ENCODE data around the gene SLC22A13. TPM values are rescaled to one million over a fixed set of nuclear protein-coding genes. Genes with fewer than 3 reads are reported as not detected.
A peak's percentile ranks its signal among the peaks of the same experiment; 100 is the strongest.

The SLC22A13 gene
- total and polyA plus RNA-seq, 10 of the 15 experiments (the other 5 are each of a cell fraction or from before 2014, with no cell fraction given): 0.03 to 0.19 (median 0.11) TPM; not detected in 5

DNA sequence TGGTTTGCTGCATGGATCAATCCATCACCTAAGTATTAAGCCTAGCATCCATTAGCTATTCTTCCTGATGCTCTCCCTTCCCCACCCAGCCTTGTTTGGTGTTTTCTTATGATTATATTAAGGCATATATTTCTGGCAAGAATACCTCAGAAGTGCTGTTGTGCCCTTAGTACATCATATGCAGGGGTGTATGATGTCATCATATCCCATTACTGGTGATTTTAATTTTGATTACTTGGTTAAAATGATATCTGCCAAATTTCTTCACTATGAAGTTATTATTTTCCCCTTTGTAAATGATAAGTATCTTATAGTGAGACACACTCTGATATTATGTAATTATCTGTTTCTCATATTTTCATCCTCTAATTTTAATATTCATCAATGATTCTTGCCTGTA, 31.9 kb downstream of the SLC22A13 start:
- no TSS peak for BruUV-seq (replicated peaks)
- no peaks in the 10 kb centered on the region for H3K36me3 ChIP-seq (ENCODE audit: control insufficient read depth in 2 of 2, insufficient read depth in 2 of 2, low read length in 1 of 2)
- H3K27me3 ChIP-seq (replicated peaks in 1 of 2; ENCODE audit: control insufficient read depth in 2 of 2, insufficient read depth in 2 of 2, low read length in 1 of 2): no peaks in the 10 kb centered on the region
- TF ChIP-seq ASH2L (IDR thresholded peaks at IDR 0.05; ENCODE audit: borderline replicate concordance, low read depth) (no peak), HCFC1 (IDR thresholded peaks at IDR 0.05; ENCODE audit: low read length) (no peak), DPF2 (IDR thresholded peaks at IDR 0.05) (no peak), IKZF2 (IDR thresholded peaks at IDR 0.05) (no peak), HDGF (IDR thresholded peaks at IDR 0.05) (no peak)
- intact Hi-C loops (cut with micrococcal nuclease; ENCODE audit: unreplicated experiment): loop anchor here (5.0 to 10.0 kb wide), 2 partner anchors 180 to 323 kb away; no protein-coding TSS in a partner anchor
- H3K4me2 ChIP-seq (ENCODE audit: control insufficient read depth, insufficient read depth): no peak overlapping the region
- H3K9ac ChIP-seq (ENCODE audit: control insufficient read depth, insufficient read depth, low read length): no peak overlapping the region
- FAIRE-seq (no peak), DNase-seq (ENCODE audit: low read depth, low spot score) (no peak), ATAC-seq (no peak)
- ChIA-PET POLR2A (interaction anchor here (0.5 kb wide), 1 partner anchor 38 kb away, joined by 4 read pairs; no protein-coding TSS in a partner anchor), SMC1A (ENCODE audit: uncharacterized antibody, unreplicated experiment) (interaction anchor here (0.6 to 2.8 kb wide), 8 partner anchors 27 to 334 kb away, joined by 3 to 20 read pairs (median 3); no protein-coding TSS in a partner anchor), RAD21 (ENCODE audit: unreplicated experiment) (interaction anchor here (1.0 to 1.3 kb wide), 3 partner anchors 164 to 181 kb away, joined by 3 to 4 read pairs (median 3); no protein-coding TSS in a partner anchor), CTCF (interaction anchor here (0.5 to 5.0 kb wide), 20 partner anchors 8 to 327 kb away, joined by 3 to 54 read pairs (median 4); no protein-coding TSS in a partner anchor)
- in situ Hi-C loops (cut with MboI): no loop called here
- H2AFZ ChIP-seq (ENCODE audit: control insufficient read depth, low read depth, low read length): no peak overlapping the region
- H3K79me2 ChIP-seq (ENCODE audit: control insufficient read depth, insufficient read depth, low read length): no peaks in the 10 kb centered on the region
- H4K20me1 ChIP-seq (ENCODE audit: control insufficient read depth, insufficient read depth): no peaks in the 10 kb centered on the region
- no peaks in the 10 kb centered on the region for H3K9me3 ChIP-seq (replicated peaks; ENCODE audit: control insufficient read depth, insufficient read depth, low read length)
- no peaks in the 10 kb centered on the region for H3K4me1 ChIP-seq (ENCODE audit: control insufficient read depth, insufficient read depth, low read length)
- no peak overlapping the region for H3K4me3 ChIP-seq
- no peak overlapping the region for H3K27ac ChIP-seq (ENCODE audit: control insufficient read depth, insufficient read depth)

DNA sequence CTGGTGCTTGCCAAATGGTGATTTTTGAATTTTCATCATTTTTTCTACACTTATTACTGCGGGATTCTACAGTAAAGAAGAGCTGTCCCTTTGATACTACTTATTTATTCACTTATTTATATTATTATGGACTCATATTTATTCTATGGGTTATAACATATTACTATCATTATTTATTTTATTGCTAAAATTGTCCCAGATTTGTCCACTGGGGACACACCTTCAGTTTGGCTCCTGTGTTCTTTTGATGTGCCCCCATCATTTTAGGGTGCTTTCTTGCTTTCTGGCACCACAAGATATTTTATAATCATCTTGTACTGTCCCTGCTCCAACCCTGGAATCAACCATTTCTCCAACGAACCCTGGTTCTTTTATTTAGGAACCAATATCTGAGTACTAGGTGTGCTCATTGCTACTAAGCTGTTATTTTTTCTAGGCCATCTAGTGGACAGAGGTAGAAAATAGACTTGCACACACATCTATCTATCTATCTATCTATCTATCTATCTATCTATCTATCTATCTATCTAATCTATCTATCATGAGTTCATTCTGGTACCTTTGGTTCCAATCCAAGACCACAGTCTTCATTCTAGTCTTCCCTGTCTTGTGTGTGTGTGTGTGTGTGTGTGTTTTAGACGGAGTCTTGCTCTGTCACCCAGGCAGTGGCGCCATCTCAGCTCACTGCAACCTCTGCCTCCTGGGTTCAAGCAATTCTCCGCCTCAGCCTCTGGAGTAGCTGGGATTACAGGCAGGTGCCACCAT, 32.5 kb downstream of the SLC22A13 start:
- Histone ChIP-seq H3K9me3 (replicated peaks; ENCODE audit: control insufficient read depth, insufficient read depth, low read length) (no peaks in the 10 kb centered on the region), H3K4me1 (ENCODE audit: control insufficient read depth, insufficient read depth, low read length) (no peaks in the 10 kb centered on the region), H3K79me2 (ENCODE audit: control insufficient read depth, insufficient read depth, low read length) (no peaks in the 10 kb centered on the region), H3K27ac (ENCODE audit: control insufficient read depth, insufficient read depth) (no peak overlapping the region), H3K4me3 (no peak overlapping the region), H3K27me3 (replicated peaks in 1 of 2; ENCODE audit: control insufficient read depth in 2 of 2, insufficient read depth in 2 of 2, low read length in 1 of 2) (no peaks in the 10 kb centered on the region), H2AFZ (ENCODE audit: control insufficient read depth, low read depth, low read length) (no peak overlapping the region), H3K36me3 (ENCODE audit: control insufficient read depth in 2 of 2, insufficient read depth in 2 of 2, low read length in 1 of 2) (no peaks in the 10 kb centered on the region), H4K20me1 (ENCODE audit: control insufficient read depth, insufficient read depth) (no peaks in the 10 kb centered on the region), H3K4me2 (ENCODE audit: control insufficient read depth, insufficient read depth) (no peak overlapping the region), H3K9ac (ENCODE audit: control insufficient read depth, insufficient read depth, low read length) (no peak overlapping the region)
- intact Hi-C loops (cut with micrococcal nuclease; ENCODE audit: unreplicated experiment): loop anchor here (5.0 to 10.0 kb wide), 2 partner anchors 181 to 323 kb away; no protein-coding TSS in a partner anchor
- ChIA-PET POLR2A (interaction anchor here (0.5 kb wide), 1 partner anchor 39 kb away, joined by 4 read pairs; no protein-coding TSS in a partner anchor), SMC1A (ENCODE audit: uncharacterized antibody, unreplicated experiment) (interaction anchor here (0.6 to 2.8 kb wide), 7 partner anchors 26 to 335 kb away, joined by 3 to 20 read pairs (median 3); no protein-coding TSS in a partner anchor), RAD21 (ENCODE audit: unreplicated experiment) (interaction anchor here (1.0 to 1.3 kb wide), 3 partner anchors 165 to 182 kb away, joined by 3 to 4 read pairs (median 3); no protein-coding TSS in a partner anchor), CTCF (interaction anchor here (0.5 to 5.0 kb wide), 26 partner anchors 9 to 328 kb away, joined by 3 to 54 read pairs (median 4); partner anchors contain the start of genes SLC22A14 and XYLB)
- no peak for FAIRE-seq
- in situ Hi-C loops (cut with MboI): no loop called here
- peak; percentile 5 for DNase-seq (ENCODE audit: low read depth, low spot score)
- BruUV-seq (replicated peaks): no TSS peak
- ATAC-seq: peak; percentile 83
- 48% methylated on average over 5 of the region's 5 CpGs for WGBS (ENCODE audit: insufficient coverage, insufficient replicate concordance, low lambda C conversion rate, missing lambda C conversion rate)
- TF ChIP-seq, protein P1, sequence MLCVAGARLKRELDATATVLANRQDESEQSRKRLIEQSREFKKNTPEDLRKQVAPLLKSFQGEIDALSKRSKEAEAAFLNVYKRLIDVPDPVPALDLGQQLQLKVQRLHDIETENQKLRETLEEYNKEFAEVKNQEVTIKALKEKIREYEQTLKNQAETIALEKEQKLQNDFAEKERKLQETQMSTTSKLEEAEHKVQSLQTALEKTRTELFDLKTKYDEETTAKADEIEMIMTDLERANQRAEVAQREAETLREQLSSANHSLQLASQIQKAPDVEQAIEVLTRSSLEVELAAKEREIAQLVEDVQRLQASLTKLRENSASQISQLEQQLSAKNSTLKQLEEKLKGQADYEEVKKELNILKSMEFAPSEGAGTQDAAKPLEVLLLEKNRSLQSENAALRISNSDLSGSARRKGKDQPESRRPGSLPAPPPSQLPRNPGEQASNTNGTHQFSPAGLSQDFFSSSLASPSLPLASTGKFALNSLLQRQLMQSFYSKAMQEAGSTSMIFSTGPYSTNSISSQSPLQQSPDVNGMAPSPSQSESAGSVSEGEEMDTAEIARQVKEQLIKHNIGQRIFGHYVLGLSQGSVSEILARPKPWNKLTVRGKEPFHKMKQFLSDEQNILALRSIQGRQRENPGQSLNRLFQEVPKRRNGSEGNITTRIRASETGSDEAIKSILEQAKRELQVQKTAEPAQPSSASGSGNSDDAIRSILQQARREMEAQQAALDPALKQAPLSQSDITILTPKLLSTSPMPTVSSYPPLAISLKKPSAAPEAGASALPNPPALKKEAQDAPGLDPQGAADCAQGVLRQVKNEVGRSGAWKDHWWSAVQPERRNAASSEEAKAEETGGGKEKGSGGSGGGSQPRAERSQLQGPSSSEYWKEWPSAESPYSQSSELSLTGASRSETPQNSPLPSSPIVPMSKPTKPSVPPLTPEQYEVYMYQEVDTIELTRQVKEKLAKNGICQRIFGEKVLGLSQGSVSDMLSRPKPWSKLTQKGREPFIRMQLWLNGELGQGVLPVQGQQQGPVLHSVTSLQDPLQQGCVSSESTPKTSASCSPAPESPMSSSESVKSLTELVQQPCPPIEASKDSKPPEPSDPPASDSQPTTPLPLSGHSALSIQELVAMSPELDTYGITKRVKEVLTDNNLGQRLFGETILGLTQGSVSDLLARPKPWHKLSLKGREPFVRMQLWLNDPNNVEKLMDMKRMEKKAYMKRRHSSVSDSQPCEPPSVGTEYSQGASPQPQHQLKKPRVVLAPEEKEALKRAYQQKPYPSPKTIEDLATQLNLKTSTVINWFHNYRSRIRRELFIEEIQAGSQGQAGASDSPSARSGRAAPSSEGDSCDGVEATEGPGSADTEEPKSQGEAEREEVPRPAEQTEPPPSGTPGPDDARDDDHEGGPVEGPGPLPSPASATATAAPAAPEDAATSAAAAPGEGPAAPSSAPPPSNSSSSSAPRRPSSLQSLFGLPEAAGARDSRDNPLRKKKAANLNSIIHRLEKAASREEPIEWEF (IDR thresholded peaks at IDR 0.05; ENCODE audit: insufficient replicate concordance, low read depth, low read length): no peak
- TF ChIP-seq RAD21 (IDR thresholded peaks at IDR 0.05; ENCODE audit: insufficient read depth, low read depth, low read length) (peak; percentile 35), BACH1 (IDR thresholded peaks at IDR 0.05; ENCODE audit: borderline replicate concordance) (no peak), STAT3 (IDR thresholded peaks at IDR 0.05; ENCODE audit: low read depth, low read length) (no peak)
